C4-2B (cell line): ENCODE results near the gene ETV4.

Experiments used
- CTCF ChIP-seq: fragments of 450-650 bp; conservative IDR thresholded peaks from 2 replicates; pipeline ENCODE4 v1.5.1; 2017; ENCODE audit warnings: mild to moderate bottlenecking
- ZFX ChIP-seq: fragments of 450-650 bp; IDR thresholded peaks from 2 replicates; pipeline ENCODE4 v1.6.1; 2017

DNA sequence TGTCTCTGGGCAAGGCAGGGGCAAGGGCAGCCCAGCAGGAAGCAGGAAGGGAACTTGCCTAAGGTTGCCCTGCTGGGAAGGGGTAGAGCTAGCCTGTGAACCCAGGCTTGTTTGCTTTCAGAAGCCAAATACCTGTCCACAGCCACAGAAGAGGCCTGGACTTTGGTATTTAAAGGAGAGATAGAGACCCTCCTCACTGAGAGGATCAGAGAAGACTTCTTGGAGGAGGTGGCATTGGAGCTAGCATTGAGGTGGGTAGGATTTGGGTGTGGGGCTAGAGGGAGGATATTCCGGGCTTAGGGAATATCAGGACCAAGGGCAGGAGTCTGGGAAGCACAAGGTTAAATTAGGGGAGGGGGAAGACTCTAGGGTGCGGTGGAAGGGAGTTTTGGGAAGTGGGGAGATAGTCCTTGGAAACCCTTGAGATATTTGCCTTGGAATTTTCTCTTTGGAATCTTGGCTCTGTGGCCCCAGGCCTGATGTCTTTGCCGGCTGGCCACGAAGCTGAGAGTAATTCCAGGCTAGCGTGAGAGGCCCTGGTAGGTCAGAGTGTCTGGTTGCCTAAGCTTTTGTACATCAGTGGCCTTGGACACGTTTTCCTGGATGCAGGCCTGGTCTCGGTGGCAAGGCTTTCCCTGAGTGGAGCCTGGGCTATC, 13.1 kb upstream of the ETV4 start:
- TF ChIP-seq CTCF (no peak), ZFX (no peak)
